WTC11 (cell line): ENCODE data around the gene PACS1. TPM values are rescaled to one million over a fixed set of nuclear protein-coding genes. Genes with fewer than 3 reads are reported as not detected.

Experiments used
- ATAC-seq: fragments of 200-7000 bp; cut with Tn5 transposase; 2 replicates; pipeline ENCODE4 v1.10.0; 2021; ENCODE audit warnings: mild to moderate bottlenecking, moderate library complexity
- CTCF ChIA-PET: fragments of 300-600 bp; sonication (Branson Sonifier 250); formaldehyde crosslinking; loops from one replicate; lab custom pipeline; 2021; ENCODE audit warnings: antibody characterized with exemption; lab: Charles Lee
- POLR2A ChIA-PET: fragments of 350-600 bp; sonication (Branson Sonifier 250); formaldehyde crosslinking; loops from one replicate; lab custom pipeline; 2021; ENCODE audit warnings: antibody characterized with exemption; lab: Charles Lee
- DNase-seq: peaks from one replicate; pipeline ENCODE4 v3.0.0; 2021; ENCODE audit warnings: low spot score
- H3K27ac Mint-ChIP-seq: 2 replicates; pipeline ENCODE4 v1.8.0; 2021; ENCODE audit warnings: mixed read lengths
- H3K27me3 Mint-ChIP-seq: 2 replicates; pipeline ENCODE4 v1.8.0; 2021; ENCODE audit warnings: low read depth, mild to moderate bottlenecking, moderate library complexity, mixed read lengths
- H3K36me3 Mint-ChIP-seq: 2 replicates; pipeline ENCODE4 v1.8.0; 2021; ENCODE audit warnings: mixed read lengths
- H3K4me1 Mint-ChIP-seq: 2 replicates; pipeline ENCODE4 v1.8.0; 2022; ENCODE audit warnings: mixed read lengths
- H3K4me3 Mint-ChIP-seq: 2 replicates; pipeline ENCODE4 v1.8.0; 2021; ENCODE audit warnings: mild to moderate bottlenecking, moderate library complexity, mixed read lengths
- H3K9me3 Mint-ChIP-seq: 2 replicates; pipeline ENCODE4 v1.8.0; 2021; ENCODE audit warnings: mixed read lengths
- ATF1 ChIP-seq: sonication (generic); formaldehyde crosslinking; IDR thresholded peaks from 2 replicates; pipeline ENCODE4 v1.8.1; 2023; ENCODE audit warnings: mild to moderate bottlenecking, moderate library complexity, missing genetic modification reagents
- CREB1 ChIP-seq: sonication (generic); formaldehyde crosslinking; IDR thresholded peaks from 2 replicates; pipeline ENCODE4 v1.8.0; 2023; ENCODE audit warnings: mild to moderate bottlenecking, missing genetic modification reagents
- CREM ChIP-seq: sonication (generic); formaldehyde crosslinking; IDR thresholded peaks from 2 replicates; pipeline ENCODE4 v1.8.1; 2022; ENCODE audit warnings: mild to moderate bottlenecking, missing genetic modification reagents, moderate library complexity
- EMX1 ChIP-seq: fragments of 250-450 bp; sonication (Bioruptor Pico); IDR thresholded peaks from 2 replicates; pipeline ENCODE4 v1.8.0; 2021; ENCODE audit warnings: mild to moderate bottlenecking
- FOXK1 ChIP-seq: sonication (generic); formaldehyde crosslinking; IDR thresholded peaks from 2 replicates; pipeline ENCODE4 v1.8.0; 2022; ENCODE audit warnings: mild to moderate bottlenecking, moderate library complexity, missing genetic modification reagents
- FOXP1 ChIP-seq: sonication (generic); formaldehyde crosslinking; IDR thresholded peaks from 2 replicates; pipeline ENCODE4 v1.8.0; 2022; ENCODE audit warnings: missing genetic modification reagents, mild to moderate bottlenecking, moderate library complexity, borderline replicate concordance
- GABPB1 ChIP-seq: sonication (generic); formaldehyde crosslinking; IDR thresholded peaks from 2 replicates; pipeline ENCODE4 v1.8.1; 2023; ENCODE audit warnings: mild to moderate bottlenecking, missing genetic modification reagents
- GTF2I ChIP-seq: fragments of 250-450 bp; sonication (Bioruptor Pico); conservative IDR thresholded peaks from 2 replicates; pipeline ENCODE4 v1.4.0; 2021; ENCODE audit warnings: mild to moderate bottlenecking
- JUN ChIP-seq: sonication (generic); formaldehyde crosslinking; IDR thresholded peaks from 2 replicates; pipeline ENCODE4 v1.8.0; 2023; ENCODE audit warnings: mild to moderate bottlenecking, missing genetic modification reagents
- PRRX2 ChIP-seq: fragments of 250-450 bp; sonication (Bioruptor Pico); IDR thresholded peaks from 2 replicates; pipeline ENCODE4 v1.8.0; 2021; ENCODE audit warnings: mild to moderate bottlenecking
- TCF7 ChIP-seq: sonication (generic); formaldehyde crosslinking; IDR thresholded peaks from 2 replicates; pipeline ENCODE4 v1.8.0; 2022; ENCODE audit warnings: mild to moderate bottlenecking, low read depth, missing genetic modification reagents, moderate library complexity
- TEAD1 ChIP-seq: sonication (generic); formaldehyde crosslinking; IDR thresholded peaks from 2 replicates; pipeline ENCODE4 v1.8.0; 2022; ENCODE audit warnings: mild to moderate bottlenecking, missing genetic modification reagents
- ZBTB21 ChIP-seq: sonication (generic); formaldehyde crosslinking; IDR thresholded peaks from 2 replicates; pipeline ENCODE4 v1.8.1; 2023; ENCODE audit warnings: mild to moderate bottlenecking, missing genetic modification reagents, borderline replicate concordance
- ZNF416 ChIP-seq: fragments of 250-450 bp; sonication (Bioruptor Pico); IDR thresholded peaks from 2 replicates; pipeline ENCODE4 v1.9.0; 2021; ENCODE audit warnings: mild to moderate bottlenecking, inconsistent platforms
- total RNA-seq: library from RNA; stranded (reverse); gene quantifications from 3 replicates; pipeline ENCODE4 v1.2.3, GENCODE V29; 2021
- TF ChIP-seq, protein P1 (sequence below): fragments of 250-450 bp; sonication (Bioruptor Pico); IDR thresholded peaks from 2 replicates; pipeline ENCODE4 v1.8.0; 2021; ENCODE audit warnings: mild to moderate bottlenecking
- TF ChIP-seq, protein P2 (sequence below): sonication (generic); formaldehyde crosslinking; IDR thresholded peaks from 2 replicates; pipeline ENCODE4 v1.8.0; 2022; ENCODE audit warnings: mild to moderate bottlenecking, missing genetic modification reagents
- TF ChIP-seq, protein P3 (sequence below): sonication (generic); formaldehyde crosslinking; IDR thresholded peaks from 2 replicates; pipeline ENCODE4 v1.8.1; 2022; ENCODE audit warnings: low read depth, missing genetic modification reagents, borderline replicate concordance
- TF ChIP-seq, protein P4 (sequence below): fragments of 250-450 bp; sonication (Bioruptor Pico); IDR thresholded peaks from 2 replicates; pipeline ENCODE4 v2.1.2; 2022; ENCODE audit warnings: mild to moderate bottlenecking, moderate library complexity
- TF ChIP-seq, protein P5 (sequence below): sonication (generic); formaldehyde crosslinking; IDR thresholded peaks from 2 replicates; pipeline ENCODE4 v1.8.0; 2023; ENCODE audit warnings: missing genetic modification reagents
- TF ChIP-seq, protein P6 (sequence below): sonication (generic); formaldehyde crosslinking; IDR thresholded peaks from 2 replicates; pipeline ENCODE4 v1.8.1; 2023; ENCODE audit warnings: mild to moderate bottlenecking, missing genetic modification reagents, borderline replicate concordance
- TF ChIP-seq, protein P7 (sequence below): sonication (generic); formaldehyde crosslinking; IDR thresholded peaks from 2 replicates; pipeline ENCODE4 v1.8.0; 2022; ENCODE audit warnings: missing genetic modification reagents

The PACS1 gene
- total RNA-seq, 1 experiment from 2014 or later, result 34.8 TPM

DNA sequence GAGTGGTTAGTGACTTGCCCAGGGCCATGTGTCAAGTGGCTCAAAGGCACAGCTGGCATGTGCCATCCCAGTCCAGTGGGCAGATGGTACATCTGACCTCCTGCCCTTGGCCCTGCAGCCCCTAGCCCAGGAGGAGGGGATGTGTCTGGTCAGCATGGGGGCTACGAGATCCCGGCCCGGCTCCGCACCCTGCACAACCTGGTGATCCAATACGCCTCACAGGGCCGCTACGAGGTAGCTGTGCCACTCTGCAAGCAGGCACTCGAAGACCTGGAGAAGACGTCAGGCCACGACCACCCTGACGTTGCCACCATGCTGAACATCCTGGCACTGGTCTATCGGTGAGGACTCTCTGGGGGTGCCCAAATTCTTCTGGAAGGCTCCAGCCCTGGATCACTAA, 192.6 kb downstream of the PACS1 start (continued):
- TF ChIP-seq, protein P1, sequence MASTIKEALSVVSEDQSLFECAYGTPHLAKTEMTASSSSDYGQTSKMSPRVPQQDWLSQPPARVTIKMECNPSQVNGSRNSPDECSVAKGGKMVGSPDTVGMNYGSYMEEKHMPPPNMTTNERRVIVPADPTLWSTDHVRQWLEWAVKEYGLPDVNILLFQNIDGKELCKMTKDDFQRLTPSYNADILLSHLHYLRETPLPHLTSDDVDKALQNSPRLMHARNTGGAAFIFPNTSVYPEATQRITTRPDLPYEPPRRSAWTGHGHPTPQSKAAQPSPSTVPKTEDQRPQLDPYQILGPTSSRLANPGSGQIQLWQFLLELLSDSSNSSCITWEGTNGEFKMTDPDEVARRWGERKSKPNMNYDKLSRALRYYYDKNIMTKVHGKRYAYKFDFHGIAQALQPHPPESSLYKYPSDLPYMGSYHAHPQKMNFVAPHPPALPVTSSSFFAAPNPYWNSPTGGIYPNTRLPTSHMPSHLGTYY (CRISPR knock-in tag), result no peak
- no peak for TF ChIP-seq ATF1 (CRISPR knock-in tag)

DNA sequence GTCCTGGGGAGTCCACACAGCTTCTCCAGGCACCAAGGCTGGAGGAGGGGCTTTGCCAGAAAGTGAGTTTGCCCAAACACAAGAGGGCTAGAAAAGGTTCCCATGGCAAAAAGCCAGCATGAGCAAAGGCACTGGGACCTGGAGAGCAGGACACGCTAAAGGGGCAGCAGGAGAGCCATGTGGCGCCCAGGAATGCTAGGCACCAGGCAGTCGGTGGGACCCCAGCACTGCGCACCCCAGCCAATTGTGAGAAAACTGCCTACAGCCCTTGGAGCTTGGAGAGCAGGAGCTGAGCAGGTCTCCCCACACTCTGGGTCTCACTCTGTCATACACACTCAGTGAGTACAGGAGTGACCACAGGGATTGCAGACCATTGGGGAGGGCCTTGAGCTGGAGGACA, 193.2 kb downstream of the PACS1 start:
- Mint-ChIP-seq H3K4me3 (no peak overlapping the region), H3K27ac (no peak overlapping the region), H3K27me3 (no peaks in the 10 kb centered on the region), H3K9me3 (no peaks in the 10 kb centered on the region), H3K36me3 (peaks cover 43% of the 10 kb centered on the region), H3K4me1 (peaks cover 13% of the 10 kb centered on the region)
- ATAC-seq, result no peak
- DNase-seq, result no peak
- CTCF ChIA-PET, result interaction anchor here (0.7 kb wide), 1 partner anchor 26 kb away, joined by 3 read pairs; the partner anchor contains the start of gene YIF1A
- POLR2A ChIA-PET, result interaction anchor here (1.1 kb wide), 1 partner anchor 26 kb away, joined by 3 read pairs; the partner anchor contains the start of gene YIF1A
- TF ChIP-seq EMX1 (CRISPR knock-in tag) (no peak), JUN (CRISPR knock-in tag) (no peak), TEAD1 (CRISPR knock-in tag) (no peak), ZBTB21 (CRISPR knock-in tag) (no peak), CREM (CRISPR knock-in tag) (no peak)
- TF ChIP-seq, protein P2, sequence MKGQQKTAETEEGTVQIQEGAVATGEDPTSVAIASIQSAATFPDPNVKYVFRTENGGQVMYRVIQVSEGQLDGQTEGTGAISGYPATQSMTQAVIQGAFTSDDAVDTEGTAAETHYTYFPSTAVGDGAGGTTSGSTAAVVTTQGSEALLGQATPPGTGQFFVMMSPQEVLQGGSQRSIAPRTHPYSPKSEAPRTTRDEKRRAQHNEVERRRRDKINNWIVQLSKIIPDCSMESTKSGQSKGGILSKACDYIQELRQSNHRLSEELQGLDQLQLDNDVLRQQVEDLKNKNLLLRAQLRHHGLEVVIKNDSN (CRISPR knock-in tag), result no peak
- TF ChIP-seq, protein P3, sequence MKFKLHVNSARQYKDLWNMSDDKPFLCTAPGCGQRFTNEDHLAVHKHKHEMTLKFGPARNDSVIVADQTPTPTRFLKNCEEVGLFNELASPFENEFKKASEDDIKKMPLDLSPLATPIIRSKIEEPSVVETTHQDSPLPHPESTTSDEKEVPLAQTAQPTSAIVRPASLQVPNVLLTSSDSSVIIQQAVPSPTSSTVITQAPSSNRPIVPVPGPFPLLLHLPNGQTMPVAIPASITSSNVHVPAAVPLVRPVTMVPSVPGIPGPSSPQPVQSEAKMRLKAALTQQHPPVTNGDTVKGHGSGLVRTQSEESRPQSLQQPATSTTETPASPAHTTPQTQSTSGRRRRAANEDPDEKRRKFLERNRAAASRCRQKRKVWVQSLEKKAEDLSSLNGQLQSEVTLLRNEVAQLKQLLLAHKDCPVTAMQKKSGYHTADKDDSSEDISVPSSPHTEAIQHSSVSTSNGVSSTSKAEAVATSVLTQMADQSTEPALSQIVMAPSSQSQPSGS (CRISPR knock-in tag), result no peak
- TF ChIP-seq, protein P4, sequence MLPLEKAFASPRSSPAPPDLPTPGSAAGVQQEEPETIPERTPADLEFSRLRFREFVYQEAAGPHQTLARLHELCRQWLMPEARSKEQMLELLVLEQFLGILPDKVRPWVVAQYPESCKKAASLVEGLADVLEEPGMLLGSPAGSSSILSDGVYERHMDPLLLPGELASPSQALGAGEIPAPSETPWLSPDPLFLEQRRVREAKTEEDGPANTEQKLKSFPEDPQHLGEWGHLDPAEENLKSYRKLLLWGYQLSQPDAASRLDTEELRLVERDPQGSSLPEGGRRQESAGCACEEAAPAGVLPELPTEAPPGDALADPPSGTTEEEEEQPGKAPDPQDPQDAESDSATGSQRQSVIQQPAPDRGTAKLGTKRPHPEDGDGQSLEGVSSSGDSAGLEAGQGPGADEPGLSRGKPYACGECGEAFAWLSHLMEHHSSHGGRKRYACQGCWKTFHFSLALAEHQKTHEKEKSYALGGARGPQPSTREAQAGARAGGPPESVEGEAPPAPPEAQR (CRISPR knock-in tag), result no peak
- TF ChIP-seq, protein P5, sequence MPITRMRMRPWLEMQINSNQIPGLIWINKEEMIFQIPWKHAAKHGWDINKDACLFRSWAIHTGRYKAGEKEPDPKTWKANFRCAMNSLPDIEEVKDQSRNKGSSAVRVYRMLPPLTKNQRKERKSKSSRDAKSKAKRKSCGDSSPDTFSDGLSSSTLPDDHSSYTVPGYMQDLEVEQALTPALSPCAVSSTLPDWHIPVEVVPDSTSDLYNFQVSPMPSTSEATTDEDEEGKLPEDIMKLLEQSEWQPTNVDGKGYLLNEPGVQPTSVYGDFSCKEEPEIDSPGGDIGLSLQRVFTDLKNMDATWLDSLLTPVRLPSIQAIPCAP (CRISPR knock-in tag), result no peak
- TF ChIP-seq, all 79 proteins: peak for 0

DNA sequence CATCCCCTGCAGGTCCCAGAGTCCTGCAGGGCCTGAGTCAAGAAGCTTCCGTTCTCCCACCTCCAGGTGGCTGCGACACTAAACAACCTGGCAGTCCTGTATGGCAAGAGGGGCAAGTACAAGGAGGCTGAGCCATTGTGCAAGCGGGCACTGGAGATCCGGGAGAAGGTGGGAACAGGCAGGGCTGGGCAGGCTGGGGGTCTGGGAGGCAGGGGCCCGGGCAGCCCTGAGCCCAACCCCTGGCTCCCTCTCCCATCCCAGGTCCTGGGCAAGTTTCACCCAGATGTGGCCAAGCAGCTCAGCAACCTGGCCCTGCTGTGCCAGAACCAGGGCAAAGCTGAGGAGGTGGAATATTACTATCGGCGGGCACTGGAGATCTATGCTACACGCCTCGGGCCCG, 193.7 kb downstream of the PACS1 start:
- H3K27me3 Mint-ChIP-seq, result no peaks in the 10 kb centered on the region
- CTCF ChIA-PET, result interaction anchor here (0.7 to 1.8 kb wide), 2 partner anchors 25 to 49 kb away, joined by 3 to 7 read pairs; partner anchors contain the start of gene YIF1A
- H3K36me3 Mint-ChIP-seq, result peaks cover 41% of the 10 kb centered on the region
- peaks cover 10% of the 10 kb centered on the region for H3K4me1 Mint-ChIP-seq
- DNase-seq (no peak), ATAC-seq (no peak)
- POLR2A ChIA-PET, result interaction anchor here (1.1 kb wide), 1 partner anchor 26 kb away, joined by 3 read pairs; the partner anchor contains the start of gene YIF1A
- no peaks in the 10 kb centered on the region for H3K9me3 Mint-ChIP-seq
- H3K4me3 Mint-ChIP-seq, result no peak overlapping the region
- H3K27ac Mint-ChIP-seq, result no peak overlapping the region
- TF ChIP-seq PRRX2 (CRISPR knock-in tag) (no peak), FOXP1 (no peak), GABPB1 (CRISPR knock-in tag) (no peak), TEAD1 (CRISPR knock-in tag) (no peak), TCF7 (CRISPR knock-in tag) (no peak), CREB1 (CRISPR knock-in tag) (no peak), FOXK1 (CRISPR knock-in tag) (no peak), ZNF416 (CRISPR knock-in tag) (no peak), GTF2I (CRISPR knock-in tag) (no peak)
- TF ChIP-seq, protein P6, sequence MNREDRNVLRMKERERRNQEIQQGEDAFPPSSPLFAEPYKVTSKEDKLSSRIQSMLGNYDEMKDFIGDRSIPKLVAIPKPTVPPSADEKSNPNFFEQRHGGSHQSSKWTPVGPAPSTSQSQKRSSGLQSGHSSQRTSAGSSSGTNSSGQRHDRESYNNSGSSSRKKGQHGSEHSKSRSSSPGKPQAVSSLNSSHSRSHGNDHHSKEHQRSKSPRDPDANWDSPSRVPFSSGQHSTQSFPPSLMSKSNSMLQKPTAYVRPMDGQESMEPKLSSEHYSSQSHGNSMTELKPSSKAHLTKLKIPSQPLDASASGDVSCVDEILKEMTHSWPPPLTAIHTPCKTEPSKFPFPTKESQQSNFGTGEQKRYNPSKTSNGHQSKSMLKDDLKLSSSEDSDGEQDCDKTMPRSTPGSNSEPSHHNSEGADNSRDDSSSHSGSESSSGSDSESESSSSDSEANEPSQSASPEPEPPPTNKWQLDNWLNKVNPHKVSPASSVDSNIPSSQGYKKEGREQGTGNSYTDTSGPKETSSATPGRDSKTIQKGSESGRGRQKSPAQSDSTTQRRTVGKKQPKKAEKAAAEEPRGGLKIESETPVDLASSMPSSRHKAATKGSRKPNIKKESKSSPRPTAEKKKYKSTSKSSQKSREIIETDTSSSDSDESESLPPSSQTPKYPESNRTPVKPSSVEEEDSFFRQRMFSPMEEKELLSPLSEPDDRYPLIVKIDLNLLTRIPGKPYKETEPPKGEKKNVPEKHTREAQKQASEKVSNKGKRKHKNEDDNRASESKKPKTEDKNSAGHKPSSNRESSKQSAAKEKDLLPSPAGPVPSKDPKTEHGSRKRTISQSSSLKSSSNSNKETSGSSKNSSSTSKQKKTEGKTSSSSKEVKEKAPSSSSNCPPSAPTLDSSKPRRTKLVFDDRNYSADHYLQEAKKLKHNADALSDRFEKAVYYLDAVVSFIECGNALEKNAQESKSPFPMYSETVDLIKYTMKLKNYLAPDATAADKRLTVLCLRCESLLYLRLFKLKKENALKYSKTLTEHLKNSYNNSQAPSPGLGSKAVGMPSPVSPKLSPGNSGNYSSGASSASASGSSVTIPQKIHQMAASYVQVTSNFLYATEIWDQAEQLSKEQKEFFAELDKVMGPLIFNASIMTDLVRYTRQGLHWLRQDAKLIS, result no peak
- TF ChIP-seq, protein P7, sequence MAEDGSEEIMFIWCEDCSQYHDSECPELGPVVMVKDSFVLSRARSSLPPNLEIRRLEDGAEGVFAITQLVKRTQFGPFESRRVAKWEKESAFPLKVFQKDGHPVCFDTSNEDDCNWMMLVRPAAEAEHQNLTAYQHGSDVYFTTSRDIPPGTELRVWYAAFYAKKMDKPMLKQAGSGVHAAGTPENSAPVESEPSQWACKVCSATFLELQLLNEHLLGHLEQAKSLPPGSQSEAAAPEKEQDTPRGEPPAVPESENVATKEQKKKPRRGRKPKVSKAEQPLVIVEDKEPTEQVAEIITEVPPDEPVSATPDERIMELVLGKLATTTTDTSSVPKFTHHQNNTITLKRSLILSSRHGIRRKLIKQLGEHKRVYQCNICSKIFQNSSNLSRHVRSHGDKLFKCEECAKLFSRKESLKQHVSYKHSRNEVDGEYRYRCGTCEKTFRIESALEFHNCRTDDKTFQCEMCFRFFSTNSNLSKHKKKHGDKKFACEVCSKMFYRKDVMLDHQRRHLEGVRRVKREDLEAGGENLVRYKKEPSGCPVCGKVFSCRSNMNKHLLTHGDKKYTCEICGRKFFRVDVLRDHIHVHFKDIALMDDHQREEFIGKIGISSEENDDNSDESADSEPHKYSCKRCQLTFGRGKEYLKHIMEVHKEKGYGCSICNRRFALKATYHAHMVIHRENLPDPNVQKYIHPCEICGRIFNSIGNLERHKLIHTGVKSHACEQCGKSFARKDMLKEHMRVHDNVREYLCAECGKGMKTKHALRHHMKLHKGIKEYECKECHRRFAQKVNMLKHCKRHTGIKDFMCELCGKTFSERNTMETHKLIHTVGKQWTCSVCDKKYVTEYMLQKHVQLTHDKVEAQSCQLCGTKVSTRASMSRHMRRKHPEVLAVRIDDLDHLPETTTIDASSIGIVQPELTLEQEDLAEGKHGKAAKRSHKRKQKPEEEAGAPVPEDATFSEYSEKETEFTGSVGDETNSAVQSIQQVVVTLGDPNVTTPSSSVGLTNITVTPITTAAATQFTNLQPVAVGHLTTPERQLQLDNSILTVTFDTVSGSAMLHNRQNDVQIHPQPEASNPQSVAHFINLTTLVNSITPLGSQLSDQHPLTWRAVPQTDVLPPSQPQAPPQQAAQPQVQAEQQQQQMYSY (CRISPR knock-in tag), result no peak
